ENCODE results near the gene LRTM2.

The LRTM2 gene

DNA sequence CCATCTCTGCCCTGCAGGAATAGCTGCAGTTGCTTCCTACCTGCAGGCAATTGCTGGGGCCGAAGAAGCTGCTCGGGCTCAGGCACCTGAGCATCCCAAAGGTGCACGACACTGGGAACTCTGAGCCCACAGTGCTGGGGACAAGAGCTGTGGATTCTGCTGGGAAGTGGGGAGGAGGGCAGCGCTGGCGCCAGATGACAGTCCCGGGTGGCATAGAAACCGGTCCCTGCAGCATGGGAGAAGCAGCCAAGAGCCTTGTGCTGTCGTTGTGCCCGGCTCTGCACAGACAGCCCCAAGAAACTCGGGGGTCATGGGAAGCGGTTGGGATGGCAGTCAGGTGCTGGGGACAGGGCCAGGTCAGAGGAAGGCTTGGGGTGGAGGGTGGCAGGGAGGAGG, 529 bp downstream of the LRTM2 start:
- TF ChIP-seq, protein P1, sequence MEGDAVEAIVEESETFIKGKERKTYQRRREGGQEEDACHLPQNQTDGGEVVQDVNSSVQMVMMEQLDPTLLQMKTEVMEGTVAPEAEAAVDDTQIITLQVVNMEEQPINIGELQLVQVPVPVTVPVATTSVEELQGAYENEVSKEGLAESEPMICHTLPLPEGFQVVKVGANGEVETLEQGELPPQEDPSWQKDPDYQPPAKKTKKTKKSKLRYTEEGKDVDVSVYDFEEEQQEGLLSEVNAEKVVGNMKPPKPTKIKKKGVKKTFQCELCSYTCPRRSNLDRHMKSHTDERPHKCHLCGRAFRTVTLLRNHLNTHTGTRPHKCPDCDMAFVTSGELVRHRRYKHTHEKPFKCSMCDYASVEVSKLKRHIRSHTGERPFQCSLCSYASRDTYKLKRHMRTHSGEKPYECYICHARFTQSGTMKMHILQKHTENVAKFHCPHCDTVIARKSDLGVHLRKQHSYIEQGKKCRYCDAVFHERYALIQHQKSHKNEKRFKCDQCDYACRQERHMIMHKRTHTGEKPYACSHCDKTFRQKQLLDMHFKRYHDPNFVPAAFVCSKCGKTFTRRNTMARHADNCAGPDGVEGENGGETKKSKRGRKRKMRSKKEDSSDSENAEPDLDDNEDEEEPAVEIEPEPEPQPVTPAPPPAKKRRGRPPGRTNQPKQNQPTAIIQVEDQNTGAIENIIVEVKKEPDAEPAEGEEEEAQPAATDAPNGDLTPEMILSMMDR (IDR thresholded peaks at IDR 0.05; ENCODE audit: borderline replicate concordance, control extremely low read depth, extremely low read depth, insufficient read depth, missing control alignments): no peak
- in situ Hi-C loops (cut with MboI; ENCODE audit: low sequenced_read_pairs, unreplicated experiment): loop anchor here (25.0 kb wide), 1 partner anchor 216 kb away; no protein-coding TSS in a partner anchor
- no peak for DNase-seq (ENCODE audit: low spot score)

DNA sequence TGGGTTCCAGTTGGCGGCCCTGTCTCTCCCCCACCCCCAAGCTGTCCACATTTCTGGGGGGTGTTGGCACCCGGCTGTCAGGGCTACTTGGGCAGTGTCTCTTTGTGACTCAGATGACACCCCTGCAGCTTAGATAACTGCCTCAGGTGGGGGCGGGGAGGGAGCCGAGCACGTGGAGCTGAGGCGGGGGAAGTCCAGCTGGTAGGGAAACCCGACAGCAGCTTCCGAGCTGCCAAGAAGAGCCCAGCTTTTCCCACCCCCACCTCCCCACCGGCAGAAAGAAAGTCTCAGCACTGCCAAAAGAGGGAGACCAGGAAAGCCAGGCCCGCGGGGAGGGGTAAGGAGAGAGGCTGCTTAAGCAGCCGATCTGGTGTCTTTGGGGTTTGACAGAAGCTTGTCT, 1.4 kb downstream of the LRTM2 start:
- TF ChIP-seq, protein P1 (IDR thresholded peaks at IDR 0.05; ENCODE audit: borderline replicate concordance, control extremely low read depth, extremely low read depth, insufficient read depth, missing control alignments): no peak
- DNase-seq (ENCODE audit: low spot score): no peak
- in situ Hi-C loops (cut with MboI; ENCODE audit: low sequenced_read_pairs, unreplicated experiment): loop anchor here (25.0 kb wide), 1 partner anchor 215 kb away; no protein-coding TSS in a partner anchor

DNA sequence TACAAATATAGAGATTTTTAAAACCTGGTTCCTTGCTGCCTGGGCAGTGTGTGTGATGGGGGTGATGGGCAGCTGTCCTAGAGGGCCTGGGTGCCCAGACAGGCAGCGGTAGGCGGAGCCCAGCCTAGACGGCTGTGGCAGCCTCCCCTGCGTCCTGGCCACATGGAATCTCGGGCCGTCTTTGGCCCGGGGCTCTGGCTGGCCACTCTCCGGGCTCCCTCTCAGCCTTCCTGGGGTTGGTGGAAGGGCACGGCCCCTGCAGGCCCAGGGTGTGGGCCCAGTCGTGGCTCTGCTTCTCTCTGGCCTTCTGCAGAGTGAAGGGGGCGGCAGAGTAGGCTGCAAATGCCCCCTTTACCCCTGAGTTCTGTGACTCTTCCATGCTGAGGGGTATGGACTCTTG, 2.3 kb downstream of the LRTM2 start:
- TF ChIP-seq, protein P1 (IDR thresholded peaks at IDR 0.05; ENCODE audit: borderline replicate concordance, control extremely low read depth, extremely low read depth, insufficient read depth, missing control alignments): no peak
- in situ Hi-C loops (cut with MboI; ENCODE audit: low sequenced_read_pairs, unreplicated experiment): loop anchor here (25.0 kb wide), 1 partner anchor 215 kb away; no protein-coding TSS in a partner anchor

DNA sequence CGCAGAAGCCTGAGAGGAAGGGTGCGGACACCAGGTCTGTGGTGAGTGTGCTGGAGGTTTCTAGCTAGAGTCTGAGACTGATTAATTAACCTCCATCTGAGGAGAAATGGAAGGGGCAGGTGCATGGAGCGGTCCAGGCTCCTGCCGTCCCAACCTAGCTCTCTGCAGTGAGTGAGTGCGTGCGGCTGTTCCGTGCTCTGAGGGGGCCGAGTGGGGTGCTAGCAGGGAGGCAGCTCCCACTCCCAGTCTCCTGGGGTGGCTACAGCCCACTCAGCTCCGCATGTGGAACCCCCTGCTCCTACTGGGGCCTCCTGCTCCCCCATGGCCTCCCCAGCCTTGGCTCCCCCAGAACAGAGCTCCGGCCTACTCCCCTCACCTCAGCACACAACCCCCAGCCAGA, 2.9 kb downstream of the LRTM2 start:
- no peak for DNase-seq (ENCODE audit: low spot score)
- TF ChIP-seq, protein P1 (IDR thresholded peaks at IDR 0.05; ENCODE audit: borderline replicate concordance, control extremely low read depth, extremely low read depth, insufficient read depth, missing control alignments): no peak
- in situ Hi-C loops (cut with MboI; ENCODE audit: low sequenced_read_pairs, unreplicated experiment): loop anchor here (25.0 kb wide), 1 partner anchor 214 kb away; no protein-coding TSS in a partner anchor

More for the DNA sequence above, 2.3 kb downstream of the LRTM2 start:
- no peak for DNase-seq (ENCODE audit: low spot score)

DNA sequence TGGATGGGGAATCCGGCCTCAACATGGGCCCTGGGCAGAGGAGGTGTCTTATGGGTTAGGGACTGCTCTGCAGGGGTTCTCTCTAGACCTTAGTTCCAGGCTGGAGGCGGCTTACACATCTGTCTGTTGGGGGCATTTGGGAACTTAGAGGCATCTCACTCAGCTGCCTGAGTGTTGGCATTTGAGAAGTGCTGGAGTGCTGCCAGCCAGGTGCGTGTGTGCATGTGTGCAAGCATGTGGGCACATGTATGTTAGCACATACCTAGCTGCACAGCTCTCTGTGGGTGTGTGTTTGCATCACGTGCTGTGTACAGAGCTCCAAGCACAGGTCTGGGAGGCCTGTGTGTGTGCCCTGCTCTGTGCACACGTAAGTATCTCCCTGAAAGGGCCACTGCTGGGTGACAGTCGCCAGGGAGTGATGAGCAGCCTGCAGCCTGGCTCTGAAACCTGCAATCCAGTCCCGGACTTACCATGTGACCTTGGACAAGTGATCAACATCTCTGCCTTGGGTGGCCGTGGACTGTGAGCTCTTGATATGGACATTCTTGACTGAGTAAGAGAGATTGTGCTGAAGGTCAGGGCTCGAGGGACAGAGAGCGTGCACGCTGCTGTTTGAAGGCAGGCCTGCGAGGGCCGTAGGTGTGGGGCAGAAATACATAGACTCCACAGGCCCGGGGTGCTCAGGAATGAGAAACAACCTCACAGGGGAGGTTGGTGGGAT, 5.2 kb downstream of the LRTM2 start:
- in situ Hi-C loops (cut with MboI; ENCODE audit: low sequenced_read_pairs, unreplicated experiment): no loop called here
- TF ChIP-seq, protein P1 (IDR thresholded peaks at IDR 0.05; ENCODE audit: borderline replicate concordance, control extremely low read depth, extremely low read depth, insufficient read depth, missing control alignments): no peak

DNA sequence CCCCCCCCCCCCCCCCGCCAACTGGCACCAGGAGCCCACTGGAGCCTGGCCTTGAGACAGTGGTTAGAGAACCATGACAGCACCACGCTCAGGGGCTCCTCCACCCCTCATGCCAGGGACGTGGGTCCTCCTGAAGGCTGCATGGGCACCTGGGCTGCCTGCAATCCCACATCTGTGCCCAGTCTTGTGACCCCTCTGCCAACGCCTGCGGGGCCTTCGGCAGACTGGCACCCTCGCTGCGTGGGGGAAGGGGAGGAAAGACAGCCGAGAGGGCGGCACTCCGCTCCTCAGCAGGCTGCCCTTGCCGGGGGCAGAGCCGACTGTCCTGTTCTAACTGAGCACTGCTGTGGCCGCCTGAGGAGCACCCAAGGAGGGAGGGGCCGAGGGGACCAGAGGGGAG, 6.0 kb downstream of the LRTM2 start:
- in situ Hi-C loops (cut with MboI; ENCODE audit: low sequenced_read_pairs, unreplicated experiment): no loop called here
- TF ChIP-seq, protein P1 (IDR thresholded peaks at IDR 0.05; ENCODE audit: borderline replicate concordance, control extremely low read depth, extremely low read depth, insufficient read depth, missing control alignments): no peak

More for the DNA sequence above, 5.2 kb downstream of the LRTM2 start:
- no peak for DNase-seq (ENCODE audit: low spot score)

More for the DNA sequence above, 6.0 kb downstream of the LRTM2 start:
- no peak for DNase-seq (ENCODE audit: low spot score)
